Eye (tissue), 1 donor: ENCODE data around the gene MAL.

Experiments
- DNase-seq: peaks from one replicate; pipeline ENCODE4 v3.0.0-alpha.2; 2015

MAL gene

GRCh38 chr2:95050385-95051300 is 25.1 kb downstream of the MAL start:
- no peak for DNase-seq

GRCh38 chr2:95051626-95052025 is 26.1 kb downstream of the MAL start:
- no peak for DNase-seq

GRCh38 chr2:95052307-95052706 is 26.8 kb downstream of the MAL start:
- no peak for DNase-seq

- DNase-seq: no peak
These were observed 27.4 kb downstream of the MAL start for GRCh38 chr2:95052804-95053479.

- DNase-seq: no peak
These were observed 28.0 kb downstream of the MAL start for GRCh38 chr2:95053543-95053942.

- DNase-seq: no peak
These were observed 28.5 kb downstream of the MAL start for GRCh38 chr2:95054016-95054415.

GRCh38 chr2:95055262-95055661 is 29.8 kb downstream of the MAL start:
- no peak for DNase-seq

GRCh38 chr2:95056044-95056443 is 30.5 kb downstream of the MAL start:
- DNase-seq: no peak

GRCh38 chr2:95056461-95057459 is 31.3 kb downstream of the MAL start:
- DNase-seq: no peak

- DNase-seq: peak; percentile 64
These were observed 32.2 kb downstream of the MAL start for GRCh38 chr2:95057535-95058370.

- no peak for DNase-seq
These were observed 33.0 kb downstream of the MAL start for GRCh38 chr2:95058466-95058988.

GRCh38 chr2:95058989-95059641 is 33.6 kb downstream of the MAL start:
- DNase-seq: no peak

- no peak for DNase-seq
These were observed 34.3 kb downstream of the MAL start for GRCh38 chr2:95059656-95060370.

GRCh38 chr2:95060446-95061118 is 35.1 kb downstream of the MAL start:
- DNase-seq: no peak

- no peak for DNase-seq
These were observed 35.6 kb downstream of the MAL start for GRCh38 chr2:95061119-95061512.

- no peak for DNase-seq
These were observed 36.2 kb downstream of the MAL start for GRCh38 chr2:95061601-95062183.

GRCh38 chr2:95062242-95063085 is 37.0 kb downstream of the MAL start:
- peak; percentile 57 for DNase-seq
